Measurements from ENCODE around the gene AGAP5.
A peak's percentile ranks its signal among the peaks of the same experiment; 100 is the strongest.
"Not testable (repeated sequence)": the region's sequence is repeated elsewhere in the genome, so short reads cannot be mapped to it uniquely, and the experiment has no call there.

The AGAP5 gene

DNA sequence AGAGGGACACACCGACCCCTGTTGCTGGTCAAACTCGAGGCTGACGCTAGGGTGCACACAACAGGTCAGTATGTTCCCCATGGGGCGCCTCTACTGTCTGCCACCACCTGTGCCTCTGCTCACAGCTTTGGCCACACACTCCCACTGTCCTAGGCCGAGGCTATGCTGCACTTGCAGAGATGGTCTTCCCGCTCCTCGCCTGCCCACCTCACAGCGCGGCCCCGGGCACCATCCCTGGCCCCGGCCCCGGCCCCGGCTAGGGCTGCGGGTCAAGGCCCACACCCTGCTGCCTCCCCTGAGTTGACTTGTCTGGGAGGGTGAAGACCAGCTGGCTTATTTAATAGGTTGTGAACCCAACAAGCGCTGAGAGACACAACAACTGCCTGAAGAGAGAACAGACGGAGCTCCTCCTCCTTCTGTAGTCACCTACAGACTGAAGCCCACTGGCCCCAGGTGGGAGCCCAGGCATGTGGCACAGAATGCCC lies at the start of gene AGAP5:
TSS of gene AGAP5 (minus strand) at position 435 of the 485 bp plus-strand sequence. CDS start at position 81, 354 bp downstream.
- not testable (repeated sequence) for DNase-seq (ENCODE audit: low read depth)

DNA sequence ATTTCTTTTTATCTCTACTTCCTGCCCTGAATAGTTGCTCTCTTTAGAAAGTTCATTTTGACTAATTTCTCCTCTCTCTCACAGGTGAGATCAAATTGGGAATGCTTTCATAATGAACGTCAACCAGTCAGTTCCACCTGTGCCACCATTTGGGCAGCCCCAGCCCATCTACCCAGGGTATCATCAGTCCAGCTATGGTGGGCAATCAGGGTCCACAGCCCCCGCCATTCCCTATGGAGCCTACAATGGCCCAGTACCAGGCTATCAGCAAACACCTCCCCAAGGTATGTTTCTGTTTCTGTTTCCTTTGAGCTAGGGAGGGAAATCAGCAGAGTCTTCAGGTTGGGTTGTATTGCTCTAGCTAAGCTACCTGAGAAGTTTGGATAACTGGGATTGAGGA lies 48.8 kb upstream of the AGAP5 start:
- no peak for DNase-seq (ENCODE audit: low read depth)

DNA sequence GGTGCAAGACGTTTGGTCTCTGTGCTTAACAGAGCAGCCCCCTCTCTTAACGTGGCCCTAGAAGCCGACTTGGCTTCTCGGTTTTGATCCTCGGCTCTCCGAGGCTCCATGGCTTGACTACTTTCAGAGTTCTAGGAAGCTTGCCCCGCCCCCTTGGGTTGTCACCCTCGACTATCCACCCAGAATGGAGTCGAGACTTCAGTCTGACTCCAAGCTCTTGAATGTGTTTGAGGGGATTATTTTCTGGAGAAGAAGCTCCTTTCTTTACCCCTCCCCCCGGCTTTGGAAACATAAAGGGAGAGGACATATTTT lies 46.7 kb upstream of the AGAP5 start:
- no peak for DNase-seq (ENCODE audit: low read depth)

DNA sequence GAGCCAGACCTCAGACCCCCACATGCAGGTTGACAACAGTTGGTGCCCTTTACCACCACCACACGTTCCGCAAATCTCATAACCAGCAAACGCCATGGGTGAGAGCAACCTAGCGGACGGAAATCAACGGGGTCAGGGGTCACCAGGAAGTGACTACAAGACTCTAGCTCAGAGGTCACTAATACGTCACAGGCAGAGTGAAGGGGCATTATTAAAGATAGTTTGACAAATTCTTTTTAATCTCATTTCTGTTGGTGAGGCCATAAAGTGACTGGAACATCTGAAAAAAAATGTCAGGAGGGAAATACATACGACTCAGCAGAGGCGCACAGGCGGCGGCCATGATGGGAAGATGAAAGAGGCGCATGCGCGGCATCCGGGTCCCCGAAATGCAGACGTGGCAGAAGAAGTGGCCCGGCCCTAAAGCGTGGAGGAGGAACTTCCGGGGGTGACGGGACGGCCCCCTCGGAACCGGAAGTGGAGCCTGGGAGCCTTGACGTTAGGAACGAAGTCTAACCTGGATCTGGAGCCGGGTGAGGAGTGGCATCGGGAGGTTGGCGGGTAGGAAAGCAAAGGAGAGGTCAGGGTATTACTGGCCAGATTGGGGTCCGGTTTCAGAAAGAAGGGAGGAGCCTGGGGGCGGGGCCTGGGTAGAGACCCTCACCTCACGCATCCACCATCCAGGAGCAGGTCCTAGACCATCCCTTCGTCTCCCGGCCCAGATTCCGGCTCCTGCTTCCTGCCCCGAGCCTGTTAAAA lies 46.2 kb upstream of the AGAP5 start, which contains the start of gene SEC24C:
TSS of gene SEC24C (plus strand) at position 468 of the 759 bp plus-strand sequence. CDS start 2,461 bp downstream, outside the sequence.
- peak; percentile 89 for DNase-seq (ENCODE audit: low read depth)

DNA sequence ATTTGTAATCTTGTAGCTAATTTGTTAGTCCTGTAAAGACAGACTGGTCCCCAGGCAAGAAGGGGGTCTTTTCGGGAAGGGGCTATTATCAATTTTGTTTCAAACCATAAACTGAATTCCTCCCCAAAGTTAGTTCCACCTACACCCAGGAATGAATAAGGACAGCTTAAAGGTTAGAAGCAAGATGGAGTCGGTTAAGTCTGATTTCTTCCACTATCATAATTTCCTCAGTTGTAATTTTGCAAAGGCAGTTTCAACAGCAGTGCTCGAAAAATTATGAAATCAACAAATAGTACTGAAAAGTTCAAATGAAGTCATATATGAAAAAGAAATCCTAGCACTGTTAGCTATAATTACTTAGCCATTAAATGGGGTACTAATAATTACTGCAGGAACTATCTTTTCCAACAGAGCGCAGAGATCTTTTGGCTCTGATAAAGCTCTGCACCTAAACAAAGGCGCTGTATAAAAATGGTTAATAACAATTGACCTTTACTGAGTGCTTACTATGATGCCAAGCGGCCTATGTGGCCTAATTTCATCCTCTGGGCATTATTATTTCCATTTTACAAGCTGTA lies 45.5 kb upstream of the AGAP5 start:
- no peak for DNase-seq (ENCODE audit: low read depth)

DNA sequence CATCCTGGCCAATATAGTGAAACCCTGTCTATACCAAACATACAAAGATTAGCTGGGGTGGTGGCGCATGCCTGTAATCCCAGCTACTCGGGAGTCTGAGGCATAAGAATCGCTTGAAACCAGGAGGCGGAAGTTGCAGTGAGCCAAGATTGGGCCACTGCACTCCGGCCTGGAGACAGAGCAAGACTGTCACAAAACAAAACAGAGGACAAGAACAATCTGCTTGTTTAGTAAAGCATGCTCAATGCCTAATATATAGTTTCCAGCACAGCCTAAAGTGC lies 44.5 kb upstream of the AGAP5 start:
- DNase-seq (ENCODE audit: low read depth), result no peak

DNA sequence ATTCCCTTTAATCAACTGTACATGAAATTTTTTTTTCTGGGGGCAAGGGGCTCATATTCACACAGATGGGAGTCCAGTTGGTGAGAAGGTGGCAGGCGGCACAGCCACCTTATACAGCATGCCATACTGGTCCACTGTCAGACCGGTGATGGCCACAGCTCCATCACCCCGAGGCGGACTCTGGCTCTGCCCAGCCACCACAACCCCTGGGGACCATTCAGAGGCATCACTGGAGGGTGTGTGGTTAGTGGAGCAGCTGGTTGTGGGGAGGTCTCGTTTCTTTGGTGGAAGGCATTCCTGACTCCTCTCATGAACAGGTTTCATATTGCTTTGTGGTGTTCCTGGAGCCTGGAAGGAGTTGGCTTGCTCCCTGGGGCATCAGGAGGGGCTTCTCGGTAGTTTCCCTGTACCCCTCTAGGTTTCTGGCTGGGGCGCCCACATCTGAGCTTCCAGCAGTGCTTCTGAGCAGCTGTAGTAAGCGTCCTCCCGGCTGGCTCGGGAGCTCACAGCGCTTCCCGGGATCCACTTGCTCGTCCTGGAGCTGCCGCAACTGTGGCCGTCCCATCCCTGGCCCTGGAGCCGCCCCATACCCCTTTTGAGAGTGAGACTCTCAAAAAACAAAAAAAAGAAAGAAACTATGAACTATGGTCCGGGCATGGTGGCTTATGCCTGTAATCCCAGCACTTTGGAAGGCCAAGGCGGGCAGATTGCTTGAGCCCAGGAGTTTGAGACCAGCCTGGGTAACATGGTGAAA lies 42.8 kb upstream of the AGAP5 start:
- DNase-seq (ENCODE audit: low read depth), result not testable (repeated sequence)

DNA sequence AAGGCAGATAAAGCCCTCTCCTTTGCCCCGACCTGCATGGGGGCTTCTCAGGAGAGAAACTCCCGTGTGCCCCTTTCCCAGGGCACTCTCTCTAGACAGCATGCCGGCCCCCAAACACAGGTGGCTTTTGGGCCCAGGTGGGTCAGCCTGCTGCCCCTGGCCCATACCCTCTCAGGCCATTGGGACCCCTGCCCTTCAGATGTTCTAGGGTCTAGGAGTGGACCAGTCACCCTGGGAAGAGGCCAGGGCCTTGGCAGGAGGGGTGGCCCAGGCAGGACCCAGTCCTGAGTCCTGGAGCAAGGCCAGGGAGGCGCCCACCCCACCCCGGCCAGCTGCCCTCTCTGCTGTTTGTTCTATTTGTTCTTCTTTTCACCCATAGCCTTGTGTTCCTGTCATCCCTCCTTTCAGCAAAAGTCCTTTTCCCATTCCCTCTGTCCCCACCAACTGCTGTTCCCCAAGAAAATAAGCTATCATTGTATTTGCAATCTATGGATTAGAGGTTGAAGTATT lies 36.9 kb upstream of the AGAP5 start:
- no peak for DNase-seq (ENCODE audit: low read depth)

DNA sequence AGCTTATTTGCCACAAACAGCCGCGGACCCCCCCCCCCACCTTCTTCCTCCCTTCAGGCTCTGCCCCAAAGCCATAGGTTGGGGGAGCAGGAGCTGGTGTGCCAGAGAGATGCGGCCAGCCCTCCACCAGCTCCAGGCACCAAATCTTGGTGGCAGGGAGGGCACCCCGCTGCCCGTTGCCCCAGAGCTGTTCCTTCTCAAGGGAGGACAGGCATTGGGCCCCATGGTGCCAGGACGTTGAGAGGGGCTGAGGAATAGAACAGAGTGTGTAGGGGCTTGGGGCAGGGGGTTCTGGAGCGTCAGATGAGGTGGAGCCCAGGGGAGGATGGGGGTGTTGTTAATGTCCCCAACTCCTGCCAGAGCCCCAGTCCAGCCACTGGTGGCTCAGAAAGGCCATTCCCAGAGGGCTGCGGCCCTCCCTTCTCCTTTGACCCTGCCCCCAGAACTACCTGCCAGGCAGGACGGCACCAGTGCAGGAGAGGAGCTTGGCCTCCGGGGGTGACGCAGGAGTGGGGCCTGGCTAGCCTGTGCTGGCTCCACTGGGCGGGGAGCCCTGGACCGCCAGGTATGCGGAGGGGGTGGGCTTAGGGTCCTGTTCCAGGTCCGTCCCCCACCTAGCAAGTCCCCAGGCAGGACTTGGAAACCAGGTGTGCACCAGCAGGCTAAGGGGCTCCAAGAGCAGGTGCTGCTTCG lies 36.3 kb upstream of the AGAP5 start:
- no peak for DNase-seq (ENCODE audit: low read depth)

DNA sequence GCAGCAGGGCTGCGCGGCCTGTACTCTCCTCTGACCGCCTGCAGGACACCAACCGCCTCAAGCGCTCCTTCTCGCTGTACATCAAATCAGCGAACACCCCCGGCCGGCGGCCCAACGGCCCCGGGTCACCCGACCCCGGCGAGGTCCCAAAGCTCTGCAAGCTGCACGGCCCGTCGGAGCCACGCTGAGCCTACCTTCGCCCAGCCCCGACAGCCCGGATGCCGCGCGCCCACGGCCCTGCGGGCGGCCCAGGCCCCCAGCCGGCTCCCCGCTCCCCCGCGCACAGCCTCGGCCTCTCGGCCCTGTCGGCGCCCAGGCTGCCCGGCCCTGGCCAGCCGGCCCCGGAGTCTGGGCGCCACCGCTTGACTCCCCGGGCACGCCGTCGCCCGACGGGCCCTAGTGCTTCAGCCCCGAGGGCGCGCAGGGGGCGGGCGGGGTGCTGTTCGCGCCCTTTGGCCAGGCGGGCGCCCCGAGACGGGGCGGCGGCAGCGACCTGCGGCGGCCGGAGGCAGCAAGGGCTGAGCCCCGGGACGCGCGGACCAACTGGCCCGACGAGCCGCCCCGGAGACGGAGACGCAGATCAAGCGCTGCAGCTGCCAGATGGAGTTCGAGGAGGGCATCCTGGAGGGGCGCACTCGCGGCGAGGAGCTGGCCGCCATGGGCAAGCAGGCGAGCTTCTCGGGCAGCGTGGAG lies 35.2 kb upstream of the AGAP5 start:
- no peak for DNase-seq (ENCODE audit: low read depth)

DNA sequence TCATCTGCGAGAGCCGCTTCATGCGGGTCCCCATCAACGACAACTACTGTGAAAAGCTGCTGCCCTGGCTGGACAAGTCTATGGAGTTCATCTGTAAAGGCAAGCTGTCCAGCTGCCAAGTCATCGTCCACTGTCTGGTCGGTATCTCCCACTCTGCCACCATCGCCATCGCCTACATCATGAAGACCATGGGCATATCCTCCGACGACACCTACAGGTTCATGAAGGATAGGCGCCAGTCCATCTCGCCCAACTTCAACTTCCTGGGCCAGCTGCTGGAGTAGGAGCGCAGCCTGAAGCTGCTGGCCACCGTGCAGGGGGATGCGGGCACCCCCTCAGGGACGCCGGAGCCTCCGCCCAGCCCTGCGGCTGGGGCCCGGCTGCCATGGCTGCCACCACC lies 34.5 kb upstream of the AGAP5 start:
- no peak for DNase-seq (ENCODE audit: low read depth)

DNA sequence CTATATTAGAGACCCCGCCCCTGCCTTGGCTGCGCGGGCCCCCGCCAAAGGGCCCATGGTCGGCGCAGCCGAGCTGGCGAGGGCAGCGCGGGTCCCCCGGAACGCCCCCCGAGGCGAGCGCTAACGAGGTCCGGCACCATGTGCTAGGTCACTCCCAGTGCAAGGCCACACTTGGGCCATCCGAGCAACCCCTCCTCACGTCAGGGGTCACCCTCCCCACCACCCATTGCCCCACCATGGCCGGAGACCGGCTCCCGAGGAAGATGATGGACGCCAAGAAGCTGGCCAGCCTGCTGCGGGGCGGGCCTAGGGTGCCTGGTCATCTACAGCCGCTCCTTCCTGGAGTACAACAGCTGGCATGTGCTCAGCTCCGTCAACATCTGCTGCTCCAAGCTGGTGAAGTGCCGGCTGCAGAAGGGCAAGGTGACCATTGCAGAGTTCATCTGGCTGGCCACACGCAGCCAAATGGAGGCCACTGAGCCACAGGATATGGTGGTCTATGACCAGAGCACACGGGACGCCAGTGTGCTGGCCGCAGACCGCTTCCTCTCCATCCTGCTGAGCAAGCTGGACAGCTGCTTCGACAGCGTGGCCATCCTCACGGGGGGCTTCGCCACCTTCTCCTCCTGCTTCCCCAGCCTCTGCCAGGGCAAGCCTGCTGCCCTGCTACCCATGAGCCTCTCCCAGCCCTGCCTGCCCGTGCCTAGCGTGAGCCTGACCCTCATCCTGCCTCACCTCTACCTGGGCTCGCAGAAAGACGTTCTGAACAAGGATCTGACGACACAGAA lies 33.9 kb upstream of the AGAP5 start:
- DNase-seq (ENCODE audit: low read depth), result no peak

DNA sequence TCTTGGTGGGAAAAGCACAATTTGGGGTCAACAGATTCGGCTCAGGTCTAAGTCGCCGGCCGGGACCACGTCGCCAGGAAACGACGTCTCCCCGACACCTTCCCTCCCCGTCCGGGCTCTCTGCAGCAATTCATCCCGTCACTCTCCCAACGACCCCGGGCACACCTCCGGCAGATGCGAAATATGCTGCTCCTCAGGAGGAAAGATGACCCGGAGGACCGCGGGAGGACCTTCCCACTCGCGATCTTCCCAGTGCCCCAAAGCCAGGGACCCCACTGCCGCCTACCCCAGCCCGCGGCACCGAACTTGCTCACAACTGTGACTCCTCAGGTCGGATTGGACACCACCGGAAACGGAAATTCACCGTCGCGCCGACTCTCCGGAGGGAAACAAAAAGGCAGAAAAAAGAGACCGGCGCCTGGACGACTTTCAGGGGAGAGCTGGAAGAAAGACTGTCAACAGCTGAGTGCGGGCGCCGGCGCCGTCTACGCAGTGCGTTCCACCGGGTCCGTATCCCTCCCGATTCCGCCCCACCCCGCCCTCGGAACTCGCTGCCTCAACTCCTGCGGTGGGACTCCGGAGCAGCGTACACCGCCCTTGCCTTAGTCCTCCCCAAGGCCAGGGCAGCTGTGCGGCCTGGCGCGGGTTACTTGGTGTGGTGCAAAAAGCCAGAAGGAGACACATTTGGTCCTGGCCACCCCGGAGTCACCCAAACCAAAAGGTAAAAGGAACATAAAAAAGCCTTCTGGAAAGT lies 32.4 kb upstream of the AGAP5 start:
- DNase-seq (ENCODE audit: low read depth), result peak; percentile 83

DNA sequence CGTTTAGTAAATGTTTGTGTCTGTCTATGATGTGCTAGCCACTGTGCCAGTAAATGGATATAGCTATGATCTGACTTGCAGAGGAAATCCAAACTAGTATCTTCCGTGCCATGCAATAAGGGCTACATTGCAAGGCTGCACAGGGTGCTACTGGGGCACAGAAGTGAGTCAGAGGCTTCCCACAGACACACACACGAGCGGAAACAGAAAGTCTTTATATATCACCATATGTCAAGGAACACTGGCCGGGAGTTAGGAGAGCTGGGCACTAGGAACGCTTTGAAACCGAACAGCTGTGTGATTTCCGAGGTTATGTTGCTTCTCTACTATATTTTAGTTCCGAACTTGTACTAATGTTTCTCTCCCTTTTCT lies 31.9 kb upstream of the AGAP5 start:
- peak; percentile 21 for DNase-seq (ENCODE audit: low read depth)

DNA sequence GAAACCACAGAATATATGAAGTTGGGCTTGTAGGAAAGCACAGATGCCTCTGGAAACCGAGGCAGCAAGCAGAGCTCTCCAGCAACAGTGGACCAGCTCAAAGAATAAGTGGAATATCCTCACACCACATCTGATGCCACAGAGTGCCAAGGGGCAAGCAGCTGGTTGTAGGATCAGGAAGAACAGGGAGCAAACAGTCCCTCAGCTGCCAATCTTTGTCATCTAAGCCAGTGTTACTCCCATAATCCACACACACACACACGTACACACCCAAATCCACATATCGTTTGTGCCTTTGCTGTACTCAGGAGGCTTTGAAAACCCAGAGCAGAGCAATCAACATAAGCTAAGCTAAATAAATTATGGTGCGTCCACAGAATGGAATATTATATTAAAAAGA lies 25.6 kb upstream of the AGAP5 start:
- no peak for DNase-seq (ENCODE audit: low read depth)

DNA sequence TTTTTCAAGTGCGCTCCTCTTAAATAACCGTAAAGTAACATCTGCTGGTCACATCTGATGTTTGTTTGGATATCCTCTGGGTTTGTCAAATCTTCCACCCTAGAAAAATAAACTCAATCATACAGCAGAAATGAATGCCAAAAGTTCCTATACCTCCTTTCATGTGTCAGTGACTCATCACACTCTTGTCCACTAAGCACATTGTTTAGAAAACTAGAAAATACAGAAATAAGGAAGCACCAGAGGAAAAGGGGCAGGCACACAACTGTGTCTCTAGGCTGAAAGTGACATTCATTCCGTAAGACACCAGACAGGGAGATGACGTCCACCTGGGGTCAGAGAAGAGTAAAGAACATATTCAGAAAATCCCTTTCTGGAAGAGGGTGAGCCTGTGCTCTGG lies 22.7 kb upstream of the AGAP5 start:
- DNase-seq (ENCODE audit: low read depth), result not testable (repeated sequence)

DNA sequence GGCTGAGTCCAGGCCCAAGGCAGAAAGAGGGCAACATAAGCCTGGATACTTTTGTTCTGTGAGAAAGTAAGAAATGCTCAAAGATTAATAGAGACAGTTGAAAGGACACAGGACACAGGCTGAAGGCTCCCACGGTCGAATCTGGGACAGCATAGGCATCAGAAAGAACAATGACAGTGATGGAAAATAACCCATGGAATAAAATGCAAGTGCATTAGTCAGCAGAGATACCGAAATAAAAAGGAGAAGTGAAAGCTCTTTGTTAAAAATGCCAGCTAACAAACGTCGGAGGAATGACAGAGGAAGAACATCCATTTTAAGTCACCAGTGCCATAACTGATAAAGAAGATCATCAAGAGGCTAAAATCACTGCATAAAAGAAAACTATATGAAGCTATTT lies 19.6 kb upstream of the AGAP5 start:
- DNase-seq (ENCODE audit: low read depth), result no peak

DNA sequence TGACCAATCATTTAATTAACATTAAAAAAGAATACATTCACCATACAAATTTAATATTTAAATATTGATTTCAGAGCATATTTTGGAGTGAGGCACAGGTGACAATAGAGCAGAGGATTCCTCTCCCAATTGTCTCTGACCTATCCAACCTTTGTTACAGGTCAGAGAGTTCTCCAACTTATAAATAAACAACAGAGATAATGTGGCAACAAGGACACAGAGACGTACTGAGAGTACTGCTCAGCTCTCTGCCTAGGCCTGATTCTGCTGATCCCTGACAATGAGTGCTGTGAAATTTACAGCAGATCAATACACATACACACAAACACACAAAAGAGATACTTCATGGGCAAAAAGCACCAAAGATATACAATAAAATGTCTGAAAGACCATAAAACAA lies 18.3 kb upstream of the AGAP5 start:
- DNase-seq (ENCODE audit: low read depth), result no peak

DNA sequence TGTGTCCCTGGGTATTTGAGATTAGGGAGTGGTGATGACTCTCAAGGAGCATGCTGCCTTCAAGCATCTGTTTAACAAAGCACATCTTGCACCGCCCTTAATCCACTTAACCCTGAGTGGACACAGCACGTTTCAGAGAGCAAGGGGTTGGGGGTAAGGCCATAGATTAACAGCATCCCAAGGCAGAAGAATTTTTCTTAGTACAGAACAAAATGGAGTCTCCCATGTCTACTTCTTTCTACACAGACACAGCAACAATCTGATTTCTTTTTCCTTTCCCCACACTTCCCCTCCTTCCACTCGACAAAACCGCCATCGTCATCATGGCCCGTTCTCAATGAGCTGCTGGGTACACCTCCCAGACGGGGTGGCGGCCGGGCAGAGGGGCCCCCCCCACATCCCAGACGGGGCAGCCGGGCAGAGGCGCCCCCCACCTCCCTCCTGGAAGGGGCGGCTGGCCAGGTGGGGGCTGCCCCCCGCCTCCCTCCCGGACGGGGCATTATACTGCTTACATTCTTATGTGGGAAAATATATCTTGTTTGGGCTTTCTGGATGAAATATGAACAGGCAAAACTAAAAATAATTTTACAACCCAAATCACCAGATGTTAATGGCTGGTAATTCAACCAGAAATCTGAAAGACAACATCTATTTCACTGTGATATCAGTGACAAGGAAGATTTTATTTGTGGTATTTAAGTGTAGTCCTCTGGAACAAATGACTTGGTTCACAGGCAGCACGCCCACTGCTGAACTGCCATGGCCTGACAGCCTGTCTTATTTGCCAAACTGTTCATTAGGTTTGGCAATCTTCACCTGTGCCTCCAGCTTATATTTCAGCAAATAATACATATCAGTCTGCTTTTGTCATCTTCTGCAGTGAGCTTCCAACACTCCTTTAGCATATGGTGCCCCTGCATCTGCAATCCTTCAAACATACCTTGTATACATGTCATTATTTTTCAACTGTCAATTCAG lies 17.6 kb upstream of the AGAP5 start:
- DNase-seq (ENCODE audit: low read depth), result not testable (repeated sequence)
